Measurements from ENCODE around the gene OR52E2.
"Not testable (repeated sequence)": the region's sequence is repeated elsewhere in the genome, so short reads cannot be mapped to it uniquely, and the experiment has no call there.

The OR52E2 gene

DNA sequence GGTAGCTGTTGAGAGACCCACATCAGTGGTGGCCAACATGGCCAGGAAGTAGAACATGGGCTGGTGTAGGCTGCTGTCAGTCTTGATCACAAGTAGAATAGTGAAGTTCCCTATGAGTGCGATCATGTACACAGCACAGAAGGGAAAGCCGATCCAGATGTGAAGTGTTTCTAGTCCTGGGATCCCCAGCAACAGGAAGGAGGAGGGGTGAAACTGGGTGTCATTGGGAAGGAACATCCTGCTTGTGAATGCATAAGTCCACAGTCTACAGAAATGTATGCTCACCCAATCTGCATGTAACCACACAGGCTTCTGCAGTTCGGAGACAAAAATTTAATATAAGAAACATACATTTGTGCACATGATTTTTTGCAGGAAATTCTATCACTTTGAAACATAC is at the start of gene OR52E2:
Gene OR52E2, minus strand, starts transcription at position 237 of the 400 bp plus-strand sequence. Its CDS starts 0 bp downstream, at position 237.
- no peak for DNase-seq

DNA sequence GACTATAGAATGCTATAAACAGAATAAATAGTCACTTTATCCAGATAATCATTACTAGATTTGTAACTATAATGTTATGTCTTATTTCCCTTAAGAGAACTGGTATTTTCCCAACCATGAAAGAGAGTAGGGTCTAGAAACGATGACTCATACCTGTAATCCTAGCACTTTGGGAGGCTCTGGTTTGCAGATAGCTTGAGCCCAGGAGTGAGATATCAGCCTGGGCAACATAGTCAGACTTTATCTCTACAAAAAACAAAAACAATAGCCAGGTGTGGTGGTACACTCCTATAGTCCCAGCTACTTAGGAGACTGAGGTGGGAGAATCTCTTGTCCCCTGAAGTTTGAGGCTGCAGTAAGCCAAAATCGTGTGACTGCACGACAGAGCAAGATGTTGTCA is 47.9 kb upstream of the OR52E2 start:
- no peak for DNase-seq

DNA sequence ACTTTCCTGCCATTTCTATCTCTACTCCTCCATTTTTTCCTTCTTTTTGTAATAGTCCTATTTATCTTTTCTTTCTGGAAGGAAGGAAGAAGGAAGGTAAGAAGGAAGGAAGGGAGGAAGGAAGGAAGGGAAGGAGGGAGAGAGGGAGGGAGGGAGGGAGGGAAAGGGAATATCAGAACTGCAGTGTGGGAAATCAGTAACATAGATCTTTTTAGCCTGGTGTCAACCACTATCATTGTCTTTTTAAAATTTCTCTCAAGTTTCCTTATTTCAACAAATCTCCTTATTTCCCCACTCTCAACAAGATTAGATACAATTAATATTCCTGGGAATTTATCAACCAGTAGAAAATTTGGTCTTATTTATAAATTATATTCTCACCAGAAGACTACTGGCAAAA is 43.6 kb upstream of the OR52E2 start:
- no peak for DNase-seq

DNA sequence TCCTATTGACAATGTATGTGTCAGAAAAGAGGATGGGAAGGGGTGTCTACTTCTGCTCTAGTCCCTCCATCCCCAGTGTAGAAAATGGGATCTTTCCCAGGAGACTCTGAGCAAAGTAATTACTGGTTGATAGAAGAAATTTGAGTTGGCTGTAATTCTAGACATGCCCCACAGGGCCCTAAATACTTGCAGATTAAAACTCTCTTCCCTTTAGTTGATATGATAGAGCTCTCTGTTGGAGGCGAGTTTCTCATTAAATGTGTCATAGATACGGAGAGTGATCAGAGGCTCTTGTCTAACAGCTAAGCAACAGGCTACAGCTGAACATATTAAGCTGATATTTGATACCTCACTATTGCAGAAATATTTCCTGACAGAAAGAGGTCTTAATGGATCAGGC is 42.8 kb upstream of the OR52E2 start:
- DNase-seq: no peak

DNA sequence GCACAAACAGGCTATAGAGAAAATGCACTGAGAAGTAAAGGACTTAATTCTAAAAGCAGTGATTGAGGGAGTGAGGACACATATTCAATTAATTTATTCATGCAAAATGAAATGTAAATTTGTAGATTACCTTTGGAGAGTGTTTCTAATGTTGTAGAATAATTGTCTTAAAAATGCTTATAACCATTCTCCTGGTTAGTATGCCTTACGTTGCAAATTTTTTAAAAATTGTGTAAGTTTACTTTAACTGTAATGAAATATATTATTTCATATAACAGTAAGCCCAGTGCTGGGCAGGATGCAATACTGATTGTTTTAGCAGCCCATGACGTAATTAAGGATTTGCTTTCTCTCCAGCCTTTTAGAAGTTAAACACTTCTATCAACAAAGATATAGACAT is 36.6 kb upstream of the OR52E2 start:
- DNase-seq: no peak

DNA sequence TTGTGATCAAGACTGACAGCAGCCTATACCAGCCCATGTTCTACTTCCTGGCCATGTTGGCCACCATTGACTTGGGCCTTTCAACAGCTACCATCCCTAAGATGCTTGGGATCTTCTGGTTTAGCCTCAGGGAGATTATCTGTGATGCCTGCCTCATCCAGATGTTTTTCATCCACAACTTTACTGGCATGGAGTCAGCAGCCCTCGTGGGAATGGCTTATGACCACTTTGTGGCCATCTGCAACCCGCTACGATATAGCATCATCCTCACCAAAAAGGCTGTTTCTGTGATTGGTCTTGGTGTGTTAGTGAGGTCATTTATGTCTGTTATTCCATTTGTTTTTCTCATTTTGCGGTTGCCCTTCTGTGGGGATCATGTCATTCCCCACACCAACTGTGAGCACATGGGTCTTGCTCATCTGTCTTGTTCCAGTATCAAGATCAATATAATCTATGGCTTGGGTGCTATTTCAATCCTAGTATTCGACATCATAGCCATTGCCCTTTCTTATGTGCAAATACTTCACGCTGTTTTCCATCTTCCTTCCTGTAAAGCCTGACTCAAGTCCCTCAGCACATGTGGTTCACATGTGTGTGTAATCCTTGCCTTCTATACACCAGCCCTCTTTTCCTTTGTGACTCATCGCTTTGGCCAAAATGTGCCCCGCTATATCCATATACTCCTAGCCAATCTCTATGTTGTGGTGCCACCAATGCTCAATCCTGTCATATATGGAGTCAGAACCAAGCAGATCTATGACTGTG is 33.6 kb upstream of the OR52E2 start:
- no peak for DNase-seq

DNA sequence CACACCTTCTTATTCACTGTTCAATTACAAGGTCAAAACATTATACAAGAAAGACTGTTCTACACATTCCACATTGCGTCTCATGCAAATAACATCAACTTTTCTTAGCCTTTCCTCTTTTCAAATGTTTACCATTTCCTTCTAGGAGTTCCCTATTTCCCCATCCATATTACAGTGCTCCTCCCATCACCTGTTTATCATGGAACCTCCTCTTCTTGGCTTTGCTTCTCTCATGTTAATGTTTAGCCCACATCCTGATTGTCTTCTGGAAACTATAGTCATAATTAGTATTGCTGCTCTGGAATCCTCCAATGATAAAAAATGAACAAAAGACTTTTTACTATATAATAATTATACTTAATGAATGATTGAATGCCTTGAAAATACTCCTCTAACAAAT is 31.2 kb upstream of the OR52E2 start:
- no peak for DNase-seq

DNA sequence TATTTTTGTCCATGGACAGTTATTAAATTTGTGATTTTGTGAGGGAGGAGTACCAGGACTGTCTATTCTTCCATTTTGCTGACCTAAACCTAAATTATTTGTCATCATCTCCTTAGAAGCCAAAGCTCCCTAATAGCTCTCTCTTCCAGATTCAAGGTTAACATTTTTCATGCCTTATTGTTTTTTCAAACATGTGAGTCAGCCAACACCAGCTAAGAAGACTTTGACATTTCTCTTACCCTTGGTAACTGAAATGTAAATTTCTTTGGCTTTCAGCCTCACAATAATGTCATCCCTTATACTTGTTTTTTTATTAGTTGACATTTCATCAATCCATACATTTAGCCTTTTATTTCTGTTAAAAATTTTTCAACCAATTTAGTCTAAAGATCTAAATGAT is 29.1 kb upstream of the OR52E2 start:
- DNase-seq: no peak

DNA sequence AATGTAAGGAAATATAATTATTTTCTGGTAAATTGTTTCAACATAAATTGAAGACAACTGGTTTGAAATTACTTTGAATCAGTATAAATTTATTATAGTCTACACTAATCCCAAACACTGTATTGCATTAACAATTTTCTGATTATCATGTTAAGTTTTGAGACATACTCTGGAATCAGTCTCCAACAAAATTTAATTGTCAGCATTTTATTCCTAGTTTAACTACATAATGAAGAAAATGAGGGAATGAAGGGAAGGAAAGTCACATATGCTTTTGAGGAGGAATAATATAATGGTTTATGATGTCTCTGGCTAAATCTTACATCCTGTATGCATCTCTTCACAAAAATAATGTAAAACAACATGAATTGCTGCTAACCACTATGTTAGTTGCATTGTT is 24.2 kb upstream of the OR52E2 start:
- no peak for DNase-seq

DNA sequence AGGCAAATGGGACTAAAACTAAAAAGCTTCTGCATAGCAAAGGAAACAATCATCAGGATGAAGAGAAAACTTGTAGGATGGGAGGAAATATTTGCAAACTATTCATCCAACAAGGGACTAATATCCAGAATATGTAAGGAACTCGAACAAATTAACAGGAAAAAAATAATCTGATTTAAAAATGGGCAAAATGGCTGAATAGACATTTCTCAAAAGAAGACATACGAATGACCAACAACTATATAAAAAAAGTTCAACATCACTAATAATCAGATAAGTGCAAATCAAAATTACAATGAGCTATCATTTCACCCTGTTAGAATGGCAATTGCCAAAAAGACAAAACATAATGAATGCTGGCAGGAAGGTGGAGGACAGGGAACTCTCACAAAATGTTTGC is 22.0 kb upstream of the OR52E2 start:
- DNase-seq: no peak

DNA sequence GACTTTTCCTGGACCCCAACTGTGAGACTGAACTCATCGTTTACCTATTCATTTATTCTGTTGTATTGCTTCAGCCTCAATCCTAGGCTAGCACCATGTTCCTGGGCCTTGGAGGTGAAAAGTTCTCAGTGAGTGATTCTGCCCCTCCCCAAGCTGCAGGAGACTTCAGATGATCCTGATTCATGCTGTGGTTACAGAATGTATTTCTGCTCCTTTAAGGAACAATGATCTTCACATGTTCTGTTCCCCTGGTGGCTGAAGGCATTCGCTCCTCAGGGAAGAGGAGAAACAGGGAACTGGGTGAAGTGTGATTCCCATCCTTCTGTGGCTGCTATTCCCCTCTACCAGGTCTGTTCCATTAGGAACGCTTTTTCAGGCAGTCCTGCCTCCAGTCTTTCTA is 12.4 kb upstream of the OR52E2 start:
- no peak for DNase-seq

DNA sequence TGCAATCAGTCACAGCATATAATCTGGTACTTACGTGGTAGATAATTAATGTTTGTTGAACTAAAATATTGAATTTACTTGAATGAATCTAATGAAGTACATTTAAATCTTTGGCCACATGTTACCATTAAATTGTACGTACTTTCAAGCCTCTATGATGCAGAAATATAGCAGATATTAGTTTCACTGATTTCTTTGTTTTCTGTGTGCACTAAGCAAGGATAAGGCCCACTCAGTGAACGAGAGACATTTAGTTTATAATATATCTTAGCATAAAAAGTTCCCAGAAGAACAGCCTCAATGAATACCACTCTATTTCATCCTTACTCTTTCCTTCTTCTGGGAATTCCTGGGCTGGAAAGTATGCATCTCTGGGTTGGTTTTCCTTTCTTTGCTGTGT is 9.8 kb upstream of the OR52E2 start, which contains the start of gene OR52E1:
Gene OR52E1, plus strand, starts transcription at position 301 of the 400 bp plus-strand sequence.
- DNase-seq: no peak

DNA sequence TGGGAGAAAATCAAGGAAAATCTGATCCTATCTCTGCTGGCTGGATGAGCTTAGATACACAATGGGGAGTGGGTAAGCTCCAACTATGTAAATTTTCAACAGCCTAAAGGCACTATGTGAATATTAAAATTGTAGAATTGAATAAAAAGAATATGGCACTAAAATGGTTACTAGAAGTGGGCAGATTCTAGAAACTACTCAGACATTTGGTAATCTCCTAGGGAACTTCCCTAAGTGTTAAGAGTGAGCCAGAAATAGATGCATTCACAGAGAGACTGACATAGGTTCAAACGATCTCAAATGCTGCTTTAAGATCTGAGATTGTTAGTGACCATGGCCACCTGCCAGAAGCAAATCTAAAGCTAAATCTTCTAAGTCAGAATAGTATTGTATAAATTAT is 5.6 kb upstream of the OR52E2 start:
- DNase-seq: no peak

DNA sequence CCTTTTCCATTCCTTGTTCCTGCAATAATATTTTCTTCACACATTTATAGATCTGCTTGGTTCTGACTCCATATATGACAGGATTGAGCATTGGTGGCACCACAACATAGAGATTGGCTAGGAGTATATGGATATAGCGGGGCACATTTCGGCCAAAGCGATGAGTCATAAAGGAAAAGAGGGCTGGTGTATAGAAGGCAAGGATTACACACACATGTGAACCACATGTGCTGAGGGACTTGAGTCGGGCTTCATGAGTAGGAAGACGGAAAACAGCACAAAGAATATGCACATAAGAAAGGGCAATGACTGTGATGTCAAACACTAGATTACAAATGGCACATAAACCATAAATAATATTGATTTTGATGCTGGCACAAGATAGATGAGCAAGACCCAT is 748 bp downstream of the OR52E2 start:
- DNase-seq: not testable (repeated sequence)

DNA sequence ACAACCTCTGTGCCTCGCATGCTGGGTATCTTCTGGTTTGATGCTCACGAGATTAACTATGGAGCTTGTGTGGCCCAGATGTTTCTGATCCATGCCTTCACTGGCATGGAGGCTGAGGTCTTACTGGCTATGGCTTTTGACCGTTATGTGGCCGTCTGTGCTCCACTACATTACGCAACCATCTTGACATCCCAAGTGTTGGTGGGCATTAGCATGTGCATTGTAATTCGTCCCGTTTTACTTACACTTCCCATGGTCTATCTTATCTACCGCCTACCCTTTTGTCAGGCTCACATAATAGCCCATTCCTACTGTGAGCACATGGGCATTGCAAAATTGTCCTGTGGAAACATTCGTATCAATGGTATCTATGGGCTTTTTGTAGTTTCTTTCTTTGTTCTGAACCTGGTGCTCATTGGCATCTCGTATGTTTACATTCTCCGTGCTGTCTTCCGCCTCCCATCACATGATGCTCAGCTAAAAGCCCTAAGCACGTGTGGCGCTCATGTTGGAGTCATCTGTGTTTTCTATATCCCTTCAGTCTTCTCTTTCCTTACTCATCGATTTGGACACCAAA is 12.6 kb downstream of the OR52E2 start:
- DNase-seq: no peak

DNA sequence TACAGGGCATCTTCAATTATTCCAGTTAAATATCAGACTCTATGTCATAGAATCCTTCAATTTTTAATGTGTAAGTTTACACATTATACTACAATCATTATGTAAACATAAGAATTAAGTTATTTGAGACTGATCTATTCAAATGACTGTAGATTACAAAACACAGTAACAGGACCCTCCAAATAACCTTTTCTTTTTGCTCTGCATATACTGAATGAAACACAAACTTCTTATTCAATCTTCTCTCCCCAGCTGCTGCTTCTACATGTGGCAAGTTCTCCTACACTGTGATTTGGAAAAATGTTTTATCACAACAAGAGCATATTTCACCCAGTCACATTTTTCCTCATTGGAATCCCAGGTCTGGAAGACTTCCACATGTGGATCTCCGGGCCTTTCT is 13.2 kb downstream of the OR52E2 start, which contains the start of gene OR52J3:
Gene OR52J3, plus strand, starts transcription at position 301 of the 400 bp plus-strand sequence. Its CDS starts 0 bp downstream, at position 301.
- no peak for DNase-seq

DNA sequence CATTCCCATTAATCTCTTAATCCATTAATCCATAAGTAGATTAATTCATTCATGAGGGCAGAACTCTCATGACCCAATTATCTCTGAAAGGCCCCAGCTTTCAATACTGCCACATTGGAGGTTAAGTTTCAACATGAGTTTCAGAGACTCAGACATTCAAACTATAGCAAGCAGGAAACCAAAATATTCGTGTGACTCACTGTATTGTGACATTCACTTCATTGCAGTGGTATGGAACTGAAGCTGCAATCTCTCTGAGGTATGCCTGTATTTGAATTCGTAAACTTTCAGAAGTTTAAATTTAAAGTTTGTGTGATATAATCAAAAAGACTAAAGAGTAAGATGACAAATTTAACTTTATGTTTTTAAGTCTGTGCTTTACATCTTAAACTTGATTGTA is 16.0 kb downstream of the OR52E2 start:
- DNase-seq: no peak

DNA sequence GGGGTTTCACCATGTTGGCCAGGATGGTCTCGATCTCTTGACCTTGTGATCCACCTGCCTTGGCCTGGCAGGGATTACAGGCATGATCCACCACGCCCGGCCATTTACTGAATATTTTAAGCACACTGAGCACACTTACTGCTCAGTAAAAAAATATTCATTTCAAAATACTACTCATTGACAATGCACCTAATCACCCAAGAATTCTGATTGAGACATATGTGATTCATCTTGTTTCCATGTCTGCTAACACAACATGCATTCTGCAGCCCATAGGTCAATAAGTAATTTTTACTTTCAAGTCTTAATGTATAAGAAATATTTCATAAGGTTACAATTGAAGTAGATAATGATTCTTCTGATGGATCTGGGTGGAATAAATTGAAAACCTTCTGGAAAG is 17.3 kb downstream of the OR52E2 start:
- DNase-seq: no peak

DNA sequence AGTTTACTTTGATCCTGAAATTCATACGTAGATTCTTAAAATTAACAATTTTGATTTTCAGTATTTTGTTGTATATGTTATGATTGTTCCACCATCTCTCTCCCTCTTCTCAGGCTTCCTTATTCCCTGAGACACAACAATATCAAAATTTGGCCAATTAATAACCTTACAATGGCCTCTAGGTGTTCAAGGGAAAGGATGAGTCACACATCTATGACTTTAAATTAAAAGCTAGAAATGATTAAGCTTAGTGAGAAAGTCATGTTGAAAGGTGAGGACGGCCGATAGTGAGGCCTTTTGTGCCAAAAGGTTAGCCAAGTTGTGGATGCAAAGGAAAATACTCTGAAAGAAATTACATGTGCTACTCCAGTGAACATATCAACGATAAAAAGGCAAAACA is 18.6 kb downstream of the OR52E2 start:
- no peak for DNase-seq

DNA sequence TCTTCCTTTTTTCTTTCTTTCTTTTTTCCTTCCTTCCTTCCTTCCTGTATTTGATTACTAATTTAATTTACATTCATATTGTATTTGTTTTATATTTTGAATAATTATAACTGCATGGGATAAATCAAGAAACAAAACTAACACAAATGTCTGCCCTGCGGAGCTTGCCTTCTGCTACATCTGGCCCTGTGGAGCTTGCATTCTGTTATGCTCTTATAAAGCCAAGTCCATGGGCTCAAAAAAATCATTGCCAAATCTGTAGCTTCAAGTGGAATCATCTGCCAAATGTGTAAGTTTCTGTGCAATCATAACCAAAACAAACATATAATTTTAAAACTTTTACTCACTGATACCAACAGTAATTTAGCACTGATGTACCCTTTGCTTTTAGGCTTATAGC is 21.1 kb downstream of the OR52E2 start:
- no peak for DNase-seq

DNA sequence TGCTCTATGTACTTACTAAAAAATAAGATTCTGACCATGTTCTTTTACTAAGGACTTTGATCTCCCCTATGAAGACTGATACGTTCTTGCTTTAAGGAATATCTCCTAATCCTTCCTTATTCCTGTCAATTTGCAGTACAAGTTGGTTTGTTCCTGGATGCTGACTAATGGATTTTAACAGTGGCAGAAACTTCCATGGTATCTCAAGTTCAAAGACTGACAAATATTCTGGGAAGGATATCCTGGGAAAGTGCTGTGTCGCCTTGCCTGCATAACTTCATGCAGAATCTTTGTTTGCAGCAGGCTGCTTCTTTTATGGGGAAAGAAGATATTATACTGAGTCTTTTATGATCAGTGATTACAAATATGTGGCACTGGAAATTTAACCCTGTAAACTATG is 21.5 kb downstream of the OR52E2 start:
- no peak for DNase-seq

DNA sequence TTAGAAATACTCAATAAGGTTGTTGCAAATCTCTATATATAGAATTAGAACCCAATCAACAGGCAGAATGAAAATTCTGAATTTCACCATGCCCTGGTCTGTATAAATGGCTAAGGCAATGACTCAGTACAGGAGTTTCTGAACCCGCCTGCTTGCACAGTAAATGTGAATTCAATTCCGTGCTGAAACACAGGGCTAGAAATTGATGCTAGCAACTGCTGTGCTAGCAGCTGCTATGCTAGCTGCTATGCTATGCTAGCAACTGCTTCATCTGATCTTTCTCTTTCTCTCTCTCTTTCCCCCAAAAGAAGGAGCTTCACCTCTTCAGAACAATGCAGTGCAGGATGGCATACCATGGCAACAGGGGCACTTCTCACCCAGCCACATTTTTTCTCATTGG is 22.8 kb downstream of the OR52E2 start:
- no peak for DNase-seq

DNA sequence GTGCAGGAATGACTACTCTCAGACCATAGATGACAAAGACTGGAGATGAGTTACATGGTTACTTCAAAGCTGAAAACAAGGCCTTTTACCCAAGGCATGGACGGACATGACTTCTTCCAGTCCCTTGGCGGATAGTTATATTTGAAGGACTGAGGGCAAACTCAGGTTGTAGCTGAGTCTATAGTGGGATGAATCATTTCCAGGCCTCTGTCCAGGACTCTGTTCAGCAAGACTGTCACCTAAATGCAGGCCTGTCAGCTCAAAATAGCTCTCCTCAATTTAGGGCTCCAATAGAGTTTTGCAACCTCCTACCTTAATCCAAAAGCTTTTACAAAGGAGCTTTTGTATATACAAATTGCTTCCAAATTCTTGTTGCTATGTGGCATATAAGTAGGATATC is 37.4 kb downstream of the OR52E2 start:
- no peak for DNase-seq

DNA sequence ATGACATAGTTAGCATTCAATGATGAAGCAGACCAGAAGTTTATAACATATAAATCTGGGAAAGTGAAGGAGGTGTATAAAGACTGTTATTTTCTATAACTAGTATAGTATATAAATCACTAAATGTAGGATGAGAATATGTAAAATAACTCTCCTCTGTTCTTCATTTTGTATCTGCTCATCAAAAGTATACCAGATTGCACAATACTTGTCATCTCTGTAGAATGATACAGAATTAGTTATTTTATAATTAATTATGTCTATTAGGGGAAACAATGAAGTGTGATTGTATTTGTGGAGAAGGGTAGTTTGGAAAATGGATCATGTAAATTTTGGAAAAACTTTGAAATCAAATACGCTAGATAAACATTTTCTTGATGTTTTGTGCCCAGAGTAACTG is 46.4 kb downstream of the OR52E2 start:
- no peak for DNase-seq

DNA sequence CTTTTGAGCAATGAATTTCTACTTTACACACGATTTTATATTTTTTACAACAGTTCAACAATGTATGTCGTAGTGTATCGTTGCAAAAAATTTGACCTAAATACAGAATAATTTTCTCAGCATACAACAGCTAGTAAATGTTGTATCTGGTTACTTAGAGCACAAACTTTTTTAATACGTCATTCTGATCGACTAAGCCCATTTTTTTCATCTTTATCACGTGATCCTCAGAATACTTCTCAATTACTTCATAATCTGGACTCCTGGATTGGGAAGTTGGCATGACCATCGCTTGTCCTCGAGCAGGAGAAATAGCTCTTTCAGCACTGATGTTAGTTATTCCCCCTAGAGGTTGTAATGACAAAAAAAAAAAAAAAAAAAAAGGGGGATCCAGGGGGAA is 48.2 kb downstream of the OR52E2 start:
- no peak for DNase-seq

Data from stimulated activated naive CD4-positive, alpha-beta T cell (primary cell).